Colonic mucosa (tissue), 4 donors: ENCODE data around the gene TUBG2. TPM values are rescaled to one million over a fixed set of nuclear protein-coding genes. Genes with fewer than 3 reads are reported as not detected.

Experiments used
- DNase-seq: peaks from one replicate; pipeline ENCODE4 v3.0.0-alpha.2; 2020
- H3K27ac ChIP-seq: fragments of 200-600 bp; one replicate; pipeline ENCODE4 v1.8.0; 2021
- H3K27me3 ChIP-seq: fragments of 200-600 bp; one replicate; pipeline ENCODE4 v1.8.0; 2021
- H3K36me3 ChIP-seq: fragments of 200-600 bp; one replicate; pipeline ENCODE4 v1.8.0; 2021
- H3K4me1 ChIP-seq: fragments of 200-600 bp; one replicate; pipeline ENCODE4 v1.8.0; 2021; ENCODE audit warnings: mild to moderate bottlenecking
- H3K4me3 ChIP-seq: fragments of 200-600 bp; one replicate; pipeline ENCODE4 v1.8.0; 2021
- H3K9ac ChIP-seq, 2 donors: one replicate each; pipeline ENCODE4 v1.7.0; 2013; ENCODE audit warnings: control low read depth in 2 of 2, low read depth in 2 of 2, low read length in 2 of 2
- H3K9me3 ChIP-seq: fragments of 200-600 bp; one replicate; pipeline ENCODE4 v1.8.0; 2021
- intact Hi-C: fragments of 100-400 bp; cut with DNase I; formaldehyde crosslinking; loops from one replicate; pipeline ENCODE4 v1.14.1; 2022
- total RNA-seq, 2 donors: library from RNA; stranded (reverse); fragmentation: NEBNext Ultra II Directional in 1 of 2; extraction: Animal tissue kit (Norgen Biotek cat#: 25700) in 1 of 2; gene quantifications; one replicate each; pipeline ENCODE4 v1.2.1, GENCODE V29; 2021
- TF ChIP-seq, protein P1 (sequence below): fragments of 200-600 bp; IDR thresholded peaks from one replicate; pipeline ENCODE4 v1.8.0; 2022; ENCODE audit warnings: antibody characterized with exemption, mild to moderate bottlenecking
- donor health status: healthy.
- donor health status: DM: no; HTN: no; CAD: no.
- donor health status: DM: no; HTN: no; CAD: no.

TUBG2 gene
- total RNA-seq, 2 donors from 2014 or later: 5.6 to 7.7 TPM

DNA sequence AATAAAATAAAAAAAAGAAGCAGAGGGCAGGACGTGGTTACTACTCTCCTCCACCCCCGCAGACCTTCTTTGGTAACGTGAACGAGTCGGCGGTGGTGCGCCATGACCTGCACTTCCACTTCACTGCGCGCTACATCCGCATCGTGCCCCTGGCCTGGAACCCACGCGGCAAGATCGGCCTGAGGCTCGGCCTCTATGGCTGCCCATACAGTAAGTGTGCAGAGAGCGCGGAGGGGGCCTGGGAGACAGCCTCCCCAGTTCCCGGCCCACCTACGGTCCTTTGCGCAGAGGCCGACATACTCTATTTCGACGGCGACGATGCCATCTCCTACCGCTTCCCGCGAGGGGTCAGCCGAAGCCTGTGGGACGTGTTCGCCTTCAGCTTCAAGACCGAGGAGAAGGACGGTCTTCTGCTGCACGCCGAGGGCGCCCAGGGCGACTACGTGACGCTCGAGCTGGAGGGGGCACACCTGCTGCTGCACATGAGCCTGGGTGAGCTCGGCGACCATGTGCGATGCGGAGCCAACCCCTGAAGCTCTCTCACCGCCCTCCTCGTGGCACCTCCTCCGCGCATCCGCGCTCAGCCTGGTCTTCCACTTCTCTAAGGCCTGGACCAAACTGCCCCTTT is 26.0 kb downstream of the TUBG2 start:
- Histone ChIP-seq H3K36me3 (no peaks in the 10 kb centered on the region), H3K4me1 (peaks cover 15% of the 10 kb centered on the region), H3K9ac (no peak overlapping the region), H3K27ac (no peak overlapping the region), H3K9me3 (no peaks in the 10 kb centered on the region), H3K4me3 (no peak overlapping the region), H3K27me3 (peaks cover 7% of the 10 kb centered on the region)
- intact Hi-C loops: loop anchor here (10.0 kb wide), 1 partner anchor 100 kb away; no protein-coding TSS in a partner anchor
- DNase-seq: no peak
- TF ChIP-seq, protein P1, sequence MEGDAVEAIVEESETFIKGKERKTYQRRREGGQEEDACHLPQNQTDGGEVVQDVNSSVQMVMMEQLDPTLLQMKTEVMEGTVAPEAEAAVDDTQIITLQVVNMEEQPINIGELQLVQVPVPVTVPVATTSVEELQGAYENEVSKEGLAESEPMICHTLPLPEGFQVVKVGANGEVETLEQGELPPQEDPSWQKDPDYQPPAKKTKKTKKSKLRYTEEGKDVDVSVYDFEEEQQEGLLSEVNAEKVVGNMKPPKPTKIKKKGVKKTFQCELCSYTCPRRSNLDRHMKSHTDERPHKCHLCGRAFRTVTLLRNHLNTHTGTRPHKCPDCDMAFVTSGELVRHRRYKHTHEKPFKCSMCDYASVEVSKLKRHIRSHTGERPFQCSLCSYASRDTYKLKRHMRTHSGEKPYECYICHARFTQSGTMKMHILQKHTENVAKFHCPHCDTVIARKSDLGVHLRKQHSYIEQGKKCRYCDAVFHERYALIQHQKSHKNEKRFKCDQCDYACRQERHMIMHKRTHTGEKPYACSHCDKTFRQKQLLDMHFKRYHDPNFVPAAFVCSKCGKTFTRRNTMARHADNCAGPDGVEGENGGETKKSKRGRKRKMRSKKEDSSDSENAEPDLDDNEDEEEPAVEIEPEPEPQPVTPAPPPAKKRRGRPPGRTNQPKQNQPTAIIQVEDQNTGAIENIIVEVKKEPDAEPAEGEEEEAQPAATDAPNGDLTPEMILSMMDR: no peak

DNA sequence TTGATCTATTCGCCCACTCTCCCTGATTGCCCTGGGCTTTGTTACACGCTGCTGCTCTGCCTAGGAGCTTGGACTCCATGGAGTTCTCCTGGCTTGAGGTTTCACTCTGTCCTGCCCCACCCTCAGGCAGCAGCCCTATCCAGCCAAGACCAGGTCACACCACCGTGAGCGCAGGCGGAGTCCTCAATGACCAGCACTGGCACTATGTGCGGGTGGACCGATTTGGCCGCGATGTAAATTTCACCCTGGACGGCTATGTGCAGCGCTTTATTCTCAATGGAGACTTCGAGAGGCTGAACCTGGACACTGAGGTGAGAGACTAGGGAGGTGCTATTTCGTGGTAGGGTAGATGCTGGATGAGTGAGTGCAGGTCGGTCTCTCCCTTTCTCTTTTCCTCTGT is 26.7 kb downstream of the TUBG2 start:
- DNase-seq: no peak
- no peaks in the 10 kb centered on the region for H3K36me3 ChIP-seq
- no peaks in the 10 kb centered on the region for H3K9me3 ChIP-seq
- no peak overlapping the region for H3K27ac ChIP-seq
- intact Hi-C loops: loop anchor here (10.0 kb wide), 1 partner anchor 101 kb away; no protein-coding TSS in a partner anchor
- peaks cover 7% of the 10 kb centered on the region for H3K27me3 ChIP-seq
- H3K4me3 ChIP-seq: no peak overlapping the region
- H3K9ac ChIP-seq: no peak overlapping the region
- TF ChIP-seq, protein P1: no peak
- H3K4me1 ChIP-seq: peaks cover 13% of the 10 kb centered on the region

DNA sequence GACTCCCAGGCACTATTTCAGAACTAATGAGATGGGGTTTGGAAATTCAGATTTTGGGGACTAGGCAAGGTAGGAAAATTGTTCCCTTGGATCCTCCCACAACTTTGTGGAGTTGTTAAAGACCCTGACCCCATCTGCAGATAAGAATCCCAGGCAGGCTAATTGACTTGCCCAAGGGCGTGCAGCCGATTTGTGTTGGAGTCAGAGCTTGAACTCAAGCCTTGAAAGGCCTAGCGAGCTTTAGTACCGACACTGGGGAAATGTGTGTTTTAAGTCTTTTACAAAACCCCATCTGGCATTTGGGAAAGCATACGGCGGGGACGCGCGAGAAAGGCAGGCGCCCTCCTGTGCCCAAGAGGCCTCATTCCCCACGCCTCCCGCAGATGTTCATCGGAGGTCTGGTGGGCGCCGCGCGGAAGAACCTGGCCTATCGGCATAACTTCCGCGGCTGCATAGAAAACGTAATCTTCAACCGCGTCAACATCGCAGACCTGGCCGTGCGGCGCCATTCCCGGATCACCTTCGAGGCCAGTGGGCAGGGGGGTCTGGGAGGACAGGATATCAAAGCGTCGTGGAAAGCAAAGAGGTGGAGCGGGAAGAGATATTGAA is 27.5 kb downstream of the TUBG2 start:
- TF ChIP-seq, protein P1: no peak
- no peak overlapping the region for H3K27ac ChIP-seq
- DNase-seq: no peak
- H3K9ac ChIP-seq: no peak overlapping the region
- H3K9me3 ChIP-seq: no peaks in the 10 kb centered on the region
- H3K27me3 ChIP-seq: peaks cover 5% of the 10 kb centered on the region
- H3K4me3 ChIP-seq: no peak overlapping the region
- intact Hi-C loops: loop anchor here (10.0 kb wide), 1 partner anchor 102 kb away; no protein-coding TSS in a partner anchor
- H3K4me1 ChIP-seq: peaks cover 8% of the 10 kb centered on the region
- H3K36me3 ChIP-seq: no peaks in the 10 kb centered on the region

DNA sequence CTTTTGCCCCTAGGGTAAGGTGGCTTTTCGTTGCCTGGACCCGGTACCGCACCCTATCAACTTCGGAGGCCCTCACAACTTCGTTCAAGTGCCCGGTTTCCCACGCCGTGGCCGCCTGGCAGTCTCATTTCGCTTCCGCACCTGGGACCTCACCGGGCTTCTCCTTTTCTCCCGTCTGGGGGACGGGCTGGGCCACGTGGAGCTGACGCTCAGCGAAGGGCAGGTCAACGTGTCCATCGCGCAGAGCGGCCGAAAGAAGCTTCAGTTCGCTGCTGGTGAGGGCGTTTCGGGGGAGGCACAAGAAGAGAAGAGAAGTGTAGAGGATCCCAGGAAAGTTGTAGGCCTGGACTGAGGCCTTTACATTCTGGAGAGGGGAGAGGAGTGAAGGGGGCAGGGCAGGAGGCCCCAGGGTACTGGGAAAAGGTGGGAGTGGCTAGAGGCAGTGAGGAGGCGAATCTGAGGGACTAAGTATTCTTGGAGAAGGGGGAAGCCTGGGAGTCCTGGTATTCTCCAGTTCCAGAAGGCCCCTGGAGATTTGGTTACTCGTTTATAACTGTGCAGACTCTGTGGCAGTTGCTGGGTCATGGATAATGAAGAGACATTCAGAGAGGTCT is 28.7 kb downstream of the TUBG2 start:
- Histone ChIP-seq H3K4me1 (no peaks in the 10 kb centered on the region), H3K27me3 (no peaks in the 10 kb centered on the region), H3K4me3 (no peak overlapping the region), H3K9me3 (no peaks in the 10 kb centered on the region), H3K27ac (no peak overlapping the region), H3K36me3 (no peaks in the 10 kb centered on the region), H3K9ac (no peak overlapping the region)
- TF ChIP-seq, protein P1: no peak
- intact Hi-C loops: loop anchor here (10.0 kb wide), 1 partner anchor 103 kb away; no protein-coding TSS in a partner anchor
- no peak for DNase-seq

DNA sequence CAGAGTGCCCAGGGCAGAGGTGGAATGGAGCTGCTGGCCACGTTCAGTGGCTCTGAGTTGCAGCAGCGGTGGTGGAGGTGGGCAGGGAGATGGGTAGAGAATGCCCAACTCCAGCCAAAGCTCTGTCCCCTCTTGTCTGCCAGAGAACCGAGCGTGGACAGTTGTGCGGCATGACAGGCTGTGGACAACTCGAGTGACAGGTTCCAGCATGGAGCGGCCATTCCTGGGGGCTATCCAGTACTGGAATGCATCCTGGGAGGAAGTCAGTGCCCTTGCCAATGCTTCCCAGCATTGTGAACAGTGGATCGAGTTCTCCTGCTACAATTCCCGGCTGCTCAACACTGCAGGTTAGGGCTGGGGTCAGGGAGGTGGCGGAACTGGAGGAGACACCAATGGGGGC is 31.5 kb downstream of the TUBG2 start:
- TF ChIP-seq, protein P1: no peak
- Histone ChIP-seq H3K9ac (no peak overlapping the region), H3K36me3 (no peaks in the 10 kb centered on the region), H3K27ac (no peak overlapping the region), H3K9me3 (no peaks in the 10 kb centered on the region), H3K4me1 (no peaks in the 10 kb centered on the region), H3K4me3 (no peak overlapping the region), H3K27me3 (no peaks in the 10 kb centered on the region)
- DNase-seq: no peak
- intact Hi-C loops: no loop called here
